HepG2 (cell line): ENCODE data around the gene STPG2. TPM values are rescaled to one million over a fixed set of nuclear protein-coding genes. Genes with fewer than 3 reads are reported as not detected.

Source experiments
- ATAC-seq: fragments of 200-7000 bp; cut with Tn5 transposase; 3 replicates; pipeline ENCODE4 v1.9.1; 2020; ENCODE audit warnings: mild to moderate bottlenecking, moderate library complexity
- BruUV-seq: library from RNA; stranded (reverse); fragments of 400-500 nt; replicated peaks from 2 replicates; lab custom pipeline; 2021; lab: Mats Ljungman, UMichigan
- CTCF ChIA-PET: fragments of 300-600 bp; formaldehyde crosslinking; extraction: SDS; loops from one replicate; lab custom pipeline; 2021; ENCODE audit warnings: low total read pairs, inconsistent platforms, low intra/inter-chr PET ratio; lab: Yijun Ruan, JAX
- POLR2A ChIA-PET: fragments of 350-600 bp; sonication (Branson Sonifier 250); formaldehyde crosslinking; loops from one replicate; lab custom pipeline; 2020; ENCODE audit warnings: antibody characterized with exemption, inconsistent platforms; lab: Yijun Ruan, JAX
- DNase-seq: peaks from one replicate; pipeline ENCODE4 v3.0.0-alpha.2; 2015; ENCODE audit warnings: low spot score
- FAIRE-seq: peaks from 3 replicates; lab custom pipeline; 2011; peaks lifted over from hg19 to GRCh38; lab: Jason Lieb, UNC
- H2AFZ ChIP-seq: one replicate; pipeline ENCODE4 v1.6.1; 2011; ENCODE audit warnings: low read length, inconsistent platforms
- H3K27ac ChIP-seq: fragments of 300-600 bp; 3 replicates; pipeline ENCODE4 v1.8.0; 2011; ENCODE audit warnings: mixed run types, mild to moderate bottlenecking, mixed read lengths, low read length, inconsistent platforms; ENCODE audit not compliant: insufficient read depth; ENCODE audit errors: extremely low read length
- H3K27me3 ChIP-seq, 2 experiments: fragments of 200-600 bp in 1 of 2; 2 replicates in 1 of 2; 3 replicates in 1 of 2; pipeline versions ENCODE4 v1.6.0 to v1.8.0; 2011; ENCODE audit warnings: low read length in 2 of 2, mild to moderate bottlenecking in 2 of 2, moderate library complexity in 2 of 2, inconsistent platforms in 1 of 2; ENCODE audit not compliant: insufficient read depth in 2 of 2, control insufficient read depth in 1 of 2
- H3K36me3 ChIP-seq, 2 experiments: fragments of 200-600 bp in 1 of 2; replicated peaks in 1 of 2; 2 replicates in 1 of 2; 3 replicates in 1 of 2; pipeline versions ENCODE4 v1.5.1 to v1.8.0; 2011; ENCODE audit warnings: low read length in 2 of 2, inconsistent platforms in 1 of 2; ENCODE audit not compliant: insufficient read depth in 2 of 2, control insufficient read depth in 1 of 2
- H3K4me1 ChIP-seq: 2 replicates; pipeline ENCODE4 v1.5.1; 2012; ENCODE audit warnings: low read length, inconsistent platforms; ENCODE audit not compliant: insufficient read depth
- H3K4me2 ChIP-seq: 2 replicates; pipeline ENCODE4 v1.6.0; 2011; ENCODE audit warnings: low read depth, low read length, inconsistent platforms
- H3K4me3 ChIP-seq, 3 experiments: fragments of 200-600 bp in 1 of 3; sonication (generic), shearing (Covaris generic) in 1 of 3; replicated peaks in 1 of 3; 2 replicates each; pipeline ENCODE4 v1.5.1; 2011 to 2016; ENCODE audit warnings: low read length in 3 of 3, inconsistent platforms in 2 of 3, low read depth in 2 of 3, mild to moderate bottlenecking in 2 of 3, control low read depth in 1 of 3, mixed read lengths in 1 of 3; ENCODE audit not compliant: insufficient read depth in 1 of 3
- H3K79me2 ChIP-seq: one replicate; pipeline ENCODE4 v1.6.1; 2011; ENCODE audit warnings: low read length, inconsistent platforms; ENCODE audit not compliant: insufficient read depth
- H3K9ac ChIP-seq: 2 replicates; pipeline ENCODE4 v1.6.0; 2011; ENCODE audit warnings: mild to moderate bottlenecking, low read depth, low read length, inconsistent platforms; ENCODE audit not compliant: insufficient read depth
- H3K9me3 ChIP-seq: 2 replicates; pipeline ENCODE4 v1.5.1; 2012; ENCODE audit warnings: mild to moderate bottlenecking, low read length
- H4K20me1 ChIP-seq: 2 replicates; pipeline ENCODE4 v1.6.0; 2011; ENCODE audit warnings: inconsistent platforms, mild to moderate bottlenecking, low read length, moderate library complexity; ENCODE audit not compliant: insufficient read depth
- DMTF1 ChIP-seq: sonication (generic); formaldehyde crosslinking; IDR thresholded peaks from 2 replicates; pipeline ENCODE4 v1.4.0; 2020; ENCODE audit warnings: mild to moderate bottlenecking, missing genetic modification reagents
- ETV6 ChIP-seq: sonication (generic); formaldehyde crosslinking; conservative IDR thresholded peaks from 2 replicates; pipeline ENCODE4 v1.4.0; 2020; ENCODE audit warnings: missing genetic modification reagents
- GTF2F1 ChIP-seq: fragments of 150-350 bp; IDR thresholded peaks from 2 replicates; pipeline ENCODE4 v1.6.1; 2014; ENCODE audit warnings: low read length
- KAT7 ChIP-seq: IDR thresholded peaks from 2 replicates; pipeline ENCODE4 v1.6.1; 2018; ENCODE audit warnings: borderline replicate concordance, missing compliant biosample characterization
- KMT2A ChIP-seq: sonication (generic); formaldehyde crosslinking; IDR thresholded peaks from 2 replicates; pipeline ENCODE4 v1.4.0; 2020; ENCODE audit warnings: missing genetic modification reagents
- MYC ChIP-seq: sonication (generic); formaldehyde crosslinking; IDR thresholded peaks from 2 replicates; pipeline ENCODE4 v1.9.0; 2021; ENCODE audit warnings: missing genetic modification reagents, borderline replicate concordance
- NFATC3 ChIP-seq: sonication (generic); formaldehyde crosslinking; IDR thresholded peaks from 2 replicates; pipeline ENCODE4 v1.5.1; 2020; ENCODE audit warnings: mild to moderate bottlenecking, missing genetic modification reagents
- NONO ChIP-seq, 2 experiments: fragments of 450-650 bp in 1 of 2; sonication (generic) in 1 of 2; formaldehyde crosslinking in 1 of 2; IDR thresholded peaks in 1 of 2; conservative IDR thresholded peaks in 1 of 2; 2 replicates each; pipeline versions ENCODE4 v1.6.1 to v1.8.0; 2017 to 2022; ENCODE audit warnings: mild to moderate bottlenecking in 1 of 2, missing genetic modification reagents in 1 of 2, moderate library complexity in 1 of 2
- PLRG1 ChIP-seq: fragments of 450-650 bp; conservative IDR thresholded peaks from 2 replicates; pipeline ENCODE4 v1.6.1; 2016
- RNF2 ChIP-seq: fragments of 450-650 bp; conservative IDR thresholded peaks from 2 replicates; pipeline ENCODE4 v1.6.1; 2016; ENCODE audit warnings: low read depth
- SP5 ChIP-seq: IDR thresholded peaks from 2 replicates; pipeline ENCODE4 v1.6.1; 2016; ENCODE audit warnings: low read depth, borderline replicate concordance
- ZNF12 ChIP-seq: sonication (generic); formaldehyde crosslinking; IDR thresholded peaks from 2 replicates; pipeline ENCODE4 v1.5.0; 2020; ENCODE audit warnings: missing genetic modification reagents
- ZNF329 ChIP-seq: sonication (generic); formaldehyde crosslinking; IDR thresholded peaks from 2 replicates; pipeline ENCODE4 v1.9.0; 2021; ENCODE audit warnings: low read depth, mild to moderate bottlenecking, missing genetic modification reagents
- ZNF460 ChIP-seq: sonication (generic); formaldehyde crosslinking; IDR thresholded peaks from 2 replicates; pipeline ENCODE4 v1.5.1; 2020; ENCODE audit warnings: missing genetic modification reagents, mild to moderate bottlenecking, borderline replicate concordance
- ZNF615 ChIP-seq: sonication (generic); formaldehyde crosslinking; IDR thresholded peaks from 2 replicates; pipeline ENCODE4 v1.5.0; 2020; ENCODE audit warnings: mild to moderate bottlenecking, missing genetic modification reagents, borderline replicate concordance
- ZNF619 ChIP-seq: sonication (generic); formaldehyde crosslinking; IDR thresholded peaks from 2 replicates; pipeline ENCODE4 v1.4.0; 2020; ENCODE audit warnings: mild to moderate bottlenecking, missing genetic modification reagents
- WGBS: methylation state at CpG from one replicate; pipeline ENCODE4 v1.1.6; 2017; ENCODE audit warnings: low lambda C conversion rate; 5-methylcytosine and 5-hydroxymethylcytosine counted together
- in situ Hi-C: cut with HindIII; loops from 2 replicates; pipeline ENCODE4 v1.10.0; 2017; ENCODE audit warnings: low pct_unique_long_range_greater_than_20kb; ENCODE audit not compliant: extremely low pct_ligation_motif_present
- intact Hi-C: fragments of 100-400 bp; cut with micrococcal nuclease; formaldehyde crosslinking; loops from one replicate; pipeline ENCODE4 v1.10.0; 2022; ENCODE audit not compliant: unreplicated experiment
- polyA plus RNA-seq, 8 experiments: library from polyadenylated mRNA; depleted of rRNA in 3 of 8; stranded (reverse) in 7 of 8; unstranded in 1 of 8; fragments of >200 nt; fragmentation: Illumina TruSeq in 4 of 8; extraction: Trizol in 4 of 8; gene quantifications; 2 replicates each; pipeline versions ENCODE4 v1.2.1 to v1.2.3, GENCODE V29; 2011 to 2016; ENCODE audit warnings: low read depth in 4 of 8, missing spikeins in 1 of 8, mixed read lengths in 1 of 8; ENCODE audit not compliant: insufficient read depth in 1 of 8
- total RNA-seq, 5 experiments: library from RNA; depleted of rRNA; stranded (reverse); fragments of >200 nt; fragmentation: Illumina TruSeq; extraction: Trizol; gene quantifications; 2 replicates each; pipeline ENCODE4 v1.2.3, GENCODE V29; 2016; ENCODE audit warnings: low read depth in 1 of 5

Gene STPG2
- total and polyA plus RNA-seq, 2 of the 13 experiments (the other 11 are each of a cell fraction or from before 2014, with no cell fraction given), result 0.07 TPM; not detected in 1

GRCh38 chr4:97593248-97593647 lies 550.0 kb downstream of the STPG2 start:
- TF ChIP-seq KAT7 (CRISPR knock-in tag), result no peak
- TF ChIP-seq GTF2F1, result no peak
- no peak for TF ChIP-seq ETV6
- no peak for TF ChIP-seq SP5 (CRISPR knock-in tag)
- TF ChIP-seq RNF2, result no peak
- no peak for TF ChIP-seq ZNF619
- no peak for TF ChIP-seq NONO (IDR thresholded peaks at IDR 0.05)
- TF ChIP-seq NONO (CRISPR knock-in tag; conservative IDR thresholded peaks at IDR 0.05), result no peak
- TF ChIP-seq PLRG1, result no peak
- no peak for TF ChIP-seq ZNF615 (CRISPR knock-in tag)
- TF ChIP-seq ZNF12 (CRISPR knock-in tag), result no peak
- no peak for TF ChIP-seq ZNF329 (CRISPR knock-in tag)
- TF ChIP-seq NFATC3 (CRISPR knock-in tag), result no peak
- TF ChIP-seq DMTF1 (CRISPR knock-in tag), result no peak
- TF ChIP-seq MYC (CRISPR knock-in tag), result no peak
- TF ChIP-seq KMT2A (CRISPR knock-in tag), result no peak
- no peak for TF ChIP-seq ZNF460 (CRISPR knock-in tag)
- CTCF ChIA-PET, result no interaction called here
- Histone ChIP-seq H3K27ac (no peak overlapping the region), H2AFZ (no peak overlapping the region), H3K27me3 (no peaks in the 10 kb centered on the region), H3K36me3 (no peaks in the 10 kb centered on the region), H3K9ac (no peak overlapping the region), H3K4me2 (no peak overlapping the region), H3K4me1 (no peaks in the 10 kb centered on the region), H3K4me3 (no peak overlapping the region), H3K79me2 (no peaks in the 10 kb centered on the region), H4K20me1 (no peaks in the 10 kb centered on the region), H3K9me3 (peaks cover 36% of the 10 kb centered on the region)
- no peak for FAIRE-seq
- DNase-seq, result no peak
- no TSS peak for BruUV-seq
- POLR2A ChIA-PET, result no interaction called here
- no peak for ATAC-seq
- 33% methylated on average over 5 of the region's 9 CpGs for WGBS
- intact Hi-C loops (no loop called here), in situ Hi-C loops (no loop called here)
